Smooth muscle cell of bladder (primary cell): ENCODE results near the gene FOSL1. TPM values are rescaled to one million over a fixed set of nuclear protein-coding genes. Genes with fewer than 3 reads are reported as not detected.

Source experiments
- total RNA-seq: library from RNA; depleted of rRNA; stranded (reverse); fragments of >200 nt; gene quantifications from 2 replicates; pipeline ENCODE4 v1.2.3, GENCODE V29; 2014

Gene FOSL1
- total RNA-seq, result 2.6 and 4.4 TPM in 2 replicates

GRCh38 chr11:65900125-65900898 lies at the start of gene FOSL1:
Gene FOSL1, minus strand, starts transcription at chr11:65900388. Its CDS starts 49 bp downstream, at chr11:65900339.

DNA sequence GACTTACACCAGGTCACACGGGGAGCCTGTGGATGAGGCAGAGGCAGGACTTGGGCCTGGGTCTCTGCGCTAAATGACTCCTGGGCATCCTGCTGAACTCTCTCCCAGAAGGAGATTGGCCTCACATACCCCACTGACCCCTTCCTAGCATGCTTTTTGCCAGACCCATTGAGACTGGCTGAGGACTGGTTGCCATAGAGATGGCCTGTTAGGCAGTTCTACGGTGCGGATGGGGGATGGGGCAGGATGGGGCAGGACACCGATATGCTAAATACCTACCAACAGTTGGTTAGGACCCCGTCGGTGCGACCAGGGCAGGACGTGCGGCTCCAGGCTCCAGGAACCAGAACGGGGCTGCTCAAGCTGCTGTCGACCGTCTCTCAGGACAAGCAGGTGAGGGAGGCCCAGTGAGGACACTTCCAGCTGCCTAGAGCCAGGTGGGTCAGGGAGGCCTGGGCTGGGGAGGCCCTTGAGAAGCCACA lies 45.3 kb upstream of the FOSL1 start, which contains the start of gene TSGA10IP:
Gene TSGA10IP (plus strand): TSS at position 51 of the 482 bp plus-strand sequence. CDS start 196 bp downstream, at position 247.

DNA sequence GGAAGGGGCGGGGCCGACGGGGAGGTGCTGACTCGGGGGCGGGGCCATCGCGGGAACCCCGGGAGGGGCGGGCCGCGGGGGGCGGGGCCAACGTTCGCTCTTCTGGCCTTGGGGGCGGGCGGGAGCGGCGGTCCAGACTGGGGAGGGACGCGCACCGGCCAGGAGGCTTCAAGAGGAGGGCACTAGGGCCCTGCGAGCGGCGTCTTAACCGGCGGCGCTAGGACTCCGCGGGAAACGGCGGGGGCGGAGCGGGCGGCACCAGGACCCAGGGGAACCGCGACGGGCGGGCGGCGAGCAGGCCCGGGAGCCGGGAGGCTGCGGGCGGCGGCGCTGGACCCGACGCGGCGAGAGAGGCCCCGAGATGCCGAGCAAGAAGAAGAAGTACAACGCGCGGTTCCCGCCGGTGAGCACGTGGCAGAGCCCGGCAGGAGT lies 19.0 kb upstream of the FOSL1 start, which contains the start of gene DRAP1:
Gene DRAP1 (plus strand): TSS at position 286 of the 432 bp plus-strand sequence. CDS start 76 bp downstream, at position 362.

DNA sequence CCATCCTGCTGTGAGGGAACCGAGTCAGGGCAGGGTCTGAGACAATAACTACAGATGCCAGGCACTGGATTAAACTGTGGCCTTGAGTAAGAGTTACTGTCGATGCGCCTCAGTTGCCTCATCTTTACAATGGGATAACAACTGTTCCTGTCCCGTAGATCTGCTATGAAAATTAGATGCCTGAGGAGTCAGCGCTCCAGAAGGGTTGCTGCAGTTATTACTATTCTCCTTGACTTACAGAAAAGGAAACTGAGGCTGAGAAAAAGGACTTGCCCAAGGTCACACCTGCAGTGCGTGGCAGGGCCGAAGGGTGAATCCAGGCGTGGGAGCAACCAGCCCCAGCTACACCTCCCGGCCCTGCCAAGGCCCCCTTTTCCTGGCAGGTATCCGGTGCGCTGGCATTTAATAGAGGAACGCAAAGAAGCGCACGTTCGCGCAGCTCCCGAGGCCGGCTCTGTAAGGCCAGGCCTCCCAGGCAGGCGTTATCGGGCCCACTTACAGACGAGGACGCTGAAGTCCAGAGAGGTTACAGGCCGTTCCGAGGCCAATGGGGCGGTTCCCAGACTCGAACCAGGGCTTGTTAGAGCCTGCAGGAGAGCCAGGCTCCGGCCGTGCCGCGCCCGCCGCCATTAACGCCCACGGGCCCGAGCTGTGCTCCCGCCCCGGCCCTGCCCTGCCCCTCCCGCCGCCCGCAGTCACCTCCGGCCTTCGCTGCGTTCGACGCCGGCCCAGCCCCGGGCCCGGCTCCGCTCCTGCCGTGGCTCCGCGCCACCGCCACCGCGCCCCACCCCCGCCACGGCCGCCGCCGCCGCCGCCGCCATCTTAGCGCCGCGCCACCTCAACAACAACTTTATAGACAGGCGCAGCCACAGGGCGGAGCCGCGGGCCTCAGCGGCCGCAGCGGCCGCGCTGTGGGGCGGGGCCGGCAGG lies 18.3 kb upstream of the FOSL1 start, which contains the start of gene C11orf68:
Gene C11orf68 (minus strand): TSS at position 852 of the 930 bp plus-strand sequence. CDS start 31 bp downstream, at position 821.

DNA sequence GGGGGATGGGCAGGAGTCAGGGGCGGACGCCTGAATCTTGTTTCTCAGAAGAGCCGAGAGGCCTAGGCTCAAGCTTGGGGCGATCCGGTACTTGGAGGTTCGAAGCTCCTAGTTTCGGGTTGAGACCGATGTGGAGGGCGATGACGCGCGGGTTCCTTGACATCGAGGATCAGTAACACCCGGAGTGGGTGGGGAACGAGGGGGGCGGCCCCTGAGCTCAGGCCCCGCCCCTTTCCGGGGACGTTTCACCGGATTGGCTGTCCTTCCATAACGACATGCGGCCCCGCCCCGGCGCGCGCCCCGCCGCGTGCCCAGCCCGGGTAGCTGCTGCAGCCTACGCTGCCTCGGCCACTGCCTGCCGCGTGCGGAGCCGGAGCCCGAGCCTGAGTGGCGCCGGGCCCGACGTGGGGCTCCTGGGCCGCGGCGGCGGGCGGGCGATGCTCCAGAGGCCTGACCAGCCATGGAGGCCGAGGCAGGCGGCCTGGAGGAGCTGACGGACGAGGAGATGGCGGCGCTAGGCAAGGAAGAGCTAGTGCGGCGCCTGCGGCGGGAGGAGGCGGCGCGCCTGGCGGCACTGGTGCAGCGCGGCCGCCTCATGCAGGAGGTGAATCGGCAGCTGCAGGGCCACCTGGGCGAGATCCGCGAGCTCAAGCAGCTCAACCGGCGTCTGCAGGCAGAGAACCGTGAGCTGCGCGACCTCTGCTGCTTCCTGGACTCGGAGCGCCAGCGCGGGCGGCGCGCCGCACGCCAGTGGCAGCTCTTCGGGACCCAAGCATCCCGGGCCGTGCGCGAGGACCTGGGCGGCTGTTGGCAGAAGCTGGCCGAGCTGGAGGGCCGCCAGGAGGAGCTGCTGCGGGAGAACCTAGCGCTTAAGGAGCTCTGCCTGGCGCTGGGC lies 9.6 kb downstream of the FOSL1 start, which contains the start of gene CCDC85B:
Gene CCDC85B (plus strand): TSS at position 350 of the 895 bp plus-strand sequence. CDS start 111 bp downstream, at position 461.

GRCh38 chr11:65888163-65888814 lies 11.9 kb downstream of the FOSL1 start, which contains the start of gene FIBP:
Gene FIBP, minus strand, starts transcription at chr11:65888471. Its CDS starts 53 bp downstream, at chr11:65888418.

DNA sequence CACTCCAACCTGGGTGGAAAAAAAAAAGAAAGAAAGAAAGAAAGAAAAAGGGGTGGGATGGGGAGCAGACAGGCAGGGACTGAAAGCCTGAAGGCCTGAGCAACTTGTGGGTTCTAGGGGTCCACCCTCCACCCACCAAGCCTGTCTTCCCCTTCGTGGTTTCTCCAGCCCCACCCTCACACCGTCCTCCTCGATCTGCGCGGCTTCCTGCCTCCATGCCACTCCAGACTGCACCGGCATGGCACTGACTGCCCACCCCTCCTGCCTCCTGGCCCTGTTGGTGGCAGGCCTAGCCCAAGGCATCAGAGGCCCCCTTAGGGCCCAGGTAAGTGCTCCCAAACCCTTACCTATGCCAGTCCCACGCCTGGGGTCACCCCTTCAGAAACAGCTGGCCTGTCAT lies 20.6 kb downstream of the FOSL1 start, which contains the start of gene CTSW:
Gene CTSW (plus strand): TSS at position 221 of the 400 bp plus-strand sequence. CDS start 18 bp downstream, at position 239.

GRCh38 chr11:65872586-65873317 lies 27.4 kb downstream of the FOSL1 start, which contains the start of gene EFEMP2:
Gene EFEMP2, minus strand, starts transcription at chr11:65872800. Its CDS starts 446 bp downstream, at chr11:65872354.

GRCh38 chr11:65860278-65861164 lies 39.7 kb downstream of the FOSL1 start, which contains the start of gene MUS81:
Gene MUS81, plus strand, starts transcription at chr11:65860433. Its CDS starts 321 bp downstream, at chr11:65860754.

DNA sequence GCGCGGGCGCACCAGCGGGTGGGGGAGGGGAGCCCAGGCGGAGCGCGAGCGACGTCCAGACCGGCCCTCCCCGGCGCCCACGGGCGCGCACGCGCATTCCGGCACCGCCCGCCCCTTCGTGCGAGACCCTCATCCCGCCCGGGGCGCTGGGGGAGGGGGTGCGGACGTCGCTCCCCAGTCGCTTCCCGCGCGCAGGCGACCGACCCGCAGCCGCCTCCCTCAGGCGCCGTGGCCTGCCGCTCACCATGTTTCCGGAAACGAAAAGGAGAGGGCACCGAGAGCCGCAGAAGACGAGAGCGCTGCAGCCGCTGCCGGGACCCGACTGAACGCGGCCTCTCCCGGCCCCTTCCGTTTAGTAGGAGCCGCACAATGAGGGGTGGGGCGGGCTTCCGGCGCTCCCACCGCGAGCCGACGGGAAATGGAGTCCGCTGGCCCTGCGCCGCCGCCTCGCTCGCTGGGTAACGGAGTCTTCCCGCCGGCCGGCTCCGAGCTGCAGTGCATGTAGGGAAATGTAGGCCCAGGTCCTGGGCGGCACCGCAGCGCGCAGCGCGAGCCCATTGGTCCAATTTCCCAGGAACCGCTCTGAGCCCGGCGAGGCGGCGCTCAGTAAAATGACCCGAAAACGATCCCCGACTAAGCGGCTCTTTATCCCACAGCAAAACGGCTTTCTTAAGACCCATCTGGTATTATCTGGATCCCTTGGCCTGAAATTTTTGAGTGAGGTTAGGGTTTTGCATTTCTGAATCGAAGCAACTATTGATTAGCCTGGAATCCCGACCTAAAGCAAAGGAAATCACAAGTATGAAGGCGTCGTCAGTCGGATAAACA lies 42.1 kb downstream of the FOSL1 start, which contains the start of gene CFL1:
Gene CFL1 (minus strand): TSS at position 328 of the 828 bp plus-strand sequence. CDS start 81 bp downstream, at position 247.

Other genes starting within 250 kb of the FOSL1 start
- gene RELA, start 237.5 kb downstream of the FOSL1 start, total RNA-seq, result 14.1 and 17.9 TPM in 2 replicates
- 38.0 and 44.3 TPM in 2 replicates for gene KAT5, start 188.1 kb downstream of the FOSL1 start, total RNA-seq
- 34.8 and 39.8 TPM in 2 replicates for gene RNASEH2C, start 179.6 kb downstream of the FOSL1 start, total RNA-seq
- 4.0 and 5.5 TPM in 2 replicates for gene AP5B1, start 119.4 kb downstream of the FOSL1 start, total RNA-seq
- not detected in 2 replicates for gene OVOL1, start 113.3 kb downstream of the FOSL1 start, total RNA-seq
- gene SNX32, start 66.4 kb downstream of the FOSL1 start, total RNA-seq, result 0.65 and 1.3 TPM in 2 replicates
- 767 and 912 TPM in 2 replicates for gene CFL1, start 42.2 kb downstream of the FOSL1 start, total RNA-seq
- 37.7 and 39.0 TPM in 2 replicates for gene MUS81, start 40.0 kb downstream of the FOSL1 start, total RNA-seq
- 72.7 and 94.0 TPM in 2 replicates for gene EFEMP2, start 27.6 kb downstream of the FOSL1 start, total RNA-seq
- not detected in 2 replicates for gene CTSW, start 20.6 kb downstream of the FOSL1 start, total RNA-seq
- gene FIBP, start 11.9 kb downstream of the FOSL1 start, total RNA-seq, result 160 and 205 TPM in 2 replicates
- 32.4 and 49.1 TPM in 2 replicates for gene CCDC85B, start 9.7 kb downstream of the FOSL1 start, total RNA-seq
- gene C11orf68, start 18.7 kb upstream of the FOSL1 start, total RNA-seq, result 11.1 and 15.3 TPM in 2 replicates
- 245 and 284 TPM in 2 replicates for gene DRAP1, start 19.0 kb upstream of the FOSL1 start, total RNA-seq
- gene TSGA10IP, start 45.1 kb upstream of the FOSL1 start, total RNA-seq, result not detected in 2 replicates
- 60.3 and 78.4 TPM in 2 replicates for gene SART1, start 61.3 kb upstream of the FOSL1 start, total RNA-seq
- 20.8 and 29.0 TPM in 2 replicates for gene EIF1AD, start 101.8 kb upstream of the FOSL1 start, total RNA-seq
- gene BANF1, start 102.1 kb upstream of the FOSL1 start, total RNA-seq, result 9.7 and 19.1 TPM in 2 replicates
- 0.14 TPM in 1 of 2 replicates, not detected in the other for gene CST6, start 111.6 kb upstream of the FOSL1 start, total RNA-seq
- 0.14 TPM in 1 of 2 replicates, not detected in the other for gene CATSPER1, start 126.1 kb upstream of the FOSL1 start, total RNA-seq
- under 0.01 and 0.14 TPM in 2 replicates for gene GAL3ST3, start 148.8 kb upstream of the FOSL1 start, total RNA-seq
- 81.8 and 115 TPM in 2 replicates for gene SF3B2, start 152.0 kb upstream of the FOSL1 start, total RNA-seq
- gene PACS1, start 169.9 kb upstream of the FOSL1 start, total RNA-seq, result 17.9 and 28.0 TPM in 2 replicates